ENCODE measurements around the gene SUSD1. TPM values are rescaled to one million over a fixed set of nuclear protein-coding genes. Genes with fewer than 3 reads are reported as not detected.

Gene SUSD1
- total RNA-seq, 1 donor from 2014 or later: 13.0 TPM

DNA sequence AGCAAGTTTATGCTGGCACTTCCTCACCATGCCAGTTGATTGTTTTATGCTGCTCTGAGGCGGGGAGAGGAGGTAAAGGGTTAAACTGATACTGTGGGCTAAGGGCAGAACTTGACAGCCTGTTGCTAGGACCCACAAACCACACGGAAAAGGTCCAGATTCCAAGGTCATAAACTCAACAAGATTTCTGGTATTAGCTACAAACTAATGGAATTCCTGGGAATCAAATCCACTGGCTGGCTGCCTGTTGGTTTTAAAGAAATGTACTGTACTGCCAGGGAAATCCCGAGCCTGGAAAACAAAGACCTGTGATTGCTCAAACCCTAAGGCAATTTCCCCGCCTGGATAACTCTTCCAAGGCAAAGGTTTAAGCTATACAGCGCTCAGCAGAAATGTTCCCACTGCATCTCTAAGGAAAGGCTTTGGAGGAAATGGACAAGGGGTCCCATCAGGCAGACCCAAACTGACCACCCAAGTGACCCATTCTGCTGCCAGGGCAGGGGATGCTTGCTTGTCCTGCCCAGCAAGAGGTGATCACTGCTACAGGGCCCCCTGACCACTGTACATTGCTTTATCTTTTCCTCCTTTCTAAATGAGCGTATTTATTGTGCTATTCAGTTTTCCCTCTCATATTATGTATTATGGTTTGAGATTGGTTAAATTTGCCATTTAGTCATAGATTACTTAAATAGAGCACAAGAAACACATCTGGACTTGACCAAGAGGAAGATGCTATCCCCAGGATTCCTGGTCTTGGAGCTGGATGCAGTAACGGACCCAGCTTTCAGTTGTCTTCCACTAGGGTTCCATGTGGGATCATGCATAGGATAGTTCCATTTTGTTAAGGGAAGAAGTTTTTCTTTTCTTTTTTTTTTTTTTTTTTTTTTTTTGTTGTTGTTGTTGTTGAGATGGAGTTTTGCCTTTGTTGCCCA is 124.3 kb downstream of the SUSD1 start:
- H3K4me3 ChIP-seq: no peak overlapping the region
- intact Hi-C loops (cut with DNase I): loop anchor here (10.0 kb wide), 1 partner anchor 96 kb away; no protein-coding TSS in a partner anchor
- H3K27ac ChIP-seq: no peak overlapping the region

DNA sequence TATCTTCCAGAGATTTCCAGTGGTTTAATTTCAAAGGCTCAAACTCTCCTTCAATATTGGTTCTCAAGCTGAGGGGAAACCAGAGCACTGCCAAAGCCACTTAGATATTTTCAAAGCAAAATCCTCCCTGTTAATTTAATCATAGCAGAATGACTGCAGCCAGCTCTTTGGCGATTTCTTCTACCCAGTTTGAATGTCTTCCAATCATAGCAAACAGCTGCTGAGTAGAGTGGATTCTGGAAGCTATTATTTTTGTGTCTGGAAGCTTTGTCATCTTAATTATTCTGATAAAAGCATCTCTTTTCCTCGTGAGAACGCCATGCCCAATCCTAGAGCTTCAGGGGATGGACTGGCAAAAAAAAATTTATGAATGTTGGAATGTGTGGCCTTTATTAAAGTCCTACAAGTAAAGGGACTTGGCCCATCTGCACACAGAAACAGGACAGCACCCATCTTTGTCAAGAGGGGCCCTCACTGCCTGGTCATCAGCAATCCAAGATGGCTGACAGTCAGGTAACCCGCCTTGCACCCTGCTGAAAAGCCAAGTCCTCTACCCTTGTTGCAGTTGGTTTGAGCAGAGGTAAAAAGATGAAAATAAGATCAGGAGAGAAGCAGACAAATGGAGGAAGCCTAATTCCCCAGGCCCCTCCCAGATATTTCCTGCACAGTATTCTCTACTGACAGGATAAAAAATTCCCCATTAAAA is 125.1 kb downstream of the SUSD1 start:
- H3K9me3 ChIP-seq: no peaks in the 10 kb centered on the region
- H3K4me1 ChIP-seq: peaks cover 0 to 17% of the 10 kb centered on the region in 2 donors
- H3K36me3 ChIP-seq: no peaks in the 10 kb centered on the region
- TF ChIP-seq, protein P1, sequence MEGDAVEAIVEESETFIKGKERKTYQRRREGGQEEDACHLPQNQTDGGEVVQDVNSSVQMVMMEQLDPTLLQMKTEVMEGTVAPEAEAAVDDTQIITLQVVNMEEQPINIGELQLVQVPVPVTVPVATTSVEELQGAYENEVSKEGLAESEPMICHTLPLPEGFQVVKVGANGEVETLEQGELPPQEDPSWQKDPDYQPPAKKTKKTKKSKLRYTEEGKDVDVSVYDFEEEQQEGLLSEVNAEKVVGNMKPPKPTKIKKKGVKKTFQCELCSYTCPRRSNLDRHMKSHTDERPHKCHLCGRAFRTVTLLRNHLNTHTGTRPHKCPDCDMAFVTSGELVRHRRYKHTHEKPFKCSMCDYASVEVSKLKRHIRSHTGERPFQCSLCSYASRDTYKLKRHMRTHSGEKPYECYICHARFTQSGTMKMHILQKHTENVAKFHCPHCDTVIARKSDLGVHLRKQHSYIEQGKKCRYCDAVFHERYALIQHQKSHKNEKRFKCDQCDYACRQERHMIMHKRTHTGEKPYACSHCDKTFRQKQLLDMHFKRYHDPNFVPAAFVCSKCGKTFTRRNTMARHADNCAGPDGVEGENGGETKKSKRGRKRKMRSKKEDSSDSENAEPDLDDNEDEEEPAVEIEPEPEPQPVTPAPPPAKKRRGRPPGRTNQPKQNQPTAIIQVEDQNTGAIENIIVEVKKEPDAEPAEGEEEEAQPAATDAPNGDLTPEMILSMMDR (IDR thresholded peaks at IDR 0.05): no peak
- peak overlapping the region in 1 of 2 donors; percentile 5 for H3K27ac ChIP-seq
- H3K4me3 ChIP-seq: no peak overlapping the region
- no peak for DNase-seq (ENCODE audit: low spot score in 2 of 2)
- intact Hi-C loops (cut with DNase I): loop anchor here (10.0 kb wide), 1 partner anchor 95 kb away; no protein-coding TSS in a partner anchor
- no peaks in the 10 kb centered on the region for H3K27me3 ChIP-seq

More for the DNA sequence above, 124.3 kb downstream of the SUSD1 start:
- H3K36me3 ChIP-seq: no peaks in the 10 kb centered on the region
- DNase-seq (ENCODE audit: low spot score in 2 of 2): peak in 1 of 2 donors; percentile 78
- no peaks in the 10 kb centered on the region for H3K9me3 ChIP-seq
- TF ChIP-seq, protein P1 (IDR thresholded peaks at IDR 0.05): no peak
- no peaks in the 10 kb centered on the region for H3K27me3 ChIP-seq
- H3K4me1 ChIP-seq: peaks cover 0 to 17% of the 10 kb centered on the region in 2 donors

DNA sequence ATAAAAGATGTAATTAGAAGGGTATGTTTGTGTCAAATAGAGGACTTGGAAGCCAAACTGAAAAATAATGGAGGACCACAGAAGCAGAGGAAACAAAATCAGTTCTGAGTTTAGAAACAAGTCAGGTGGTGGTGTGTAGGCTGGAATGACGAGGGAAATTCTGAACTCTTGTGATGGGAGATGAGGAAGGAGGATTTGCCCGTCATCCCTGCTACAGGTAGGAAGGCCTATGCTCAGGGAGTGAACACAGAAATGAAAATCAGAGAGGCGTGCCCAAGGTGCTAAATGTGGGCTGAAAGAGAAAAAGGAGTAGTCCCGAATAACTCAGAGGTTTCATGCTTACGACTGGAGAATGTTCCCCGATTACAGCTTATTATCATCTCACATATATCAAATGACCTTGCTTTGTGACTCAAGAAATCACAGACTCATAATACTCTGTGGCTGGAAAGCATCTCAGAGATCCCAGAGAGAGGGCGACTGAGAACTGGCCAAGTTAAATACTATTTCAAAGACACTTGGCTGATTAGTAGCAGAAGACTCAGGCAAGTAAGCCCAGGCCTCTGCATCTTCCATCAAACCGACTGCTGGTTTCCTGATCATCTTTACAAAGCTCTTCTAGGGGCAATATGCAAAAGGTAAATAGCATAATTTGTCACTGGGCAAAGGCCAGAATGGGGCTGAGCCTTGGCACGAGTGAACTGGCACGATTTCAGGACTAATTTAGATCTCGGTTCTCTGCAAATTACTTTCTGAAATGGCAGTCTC is 126.0 kb downstream of the SUSD1 start:
- H3K9me3 ChIP-seq: no peaks in the 10 kb centered on the region
- no peaks in the 10 kb centered on the region for H3K27me3 ChIP-seq
- H3K4me1 ChIP-seq: peaks cover 0 to 17% of the 10 kb centered on the region in 2 donors
- H3K27ac ChIP-seq: no peak overlapping the region
- no peak overlapping the region for H3K4me3 ChIP-seq
- no peaks in the 10 kb centered on the region for H3K36me3 ChIP-seq
- TF ChIP-seq, protein P1 (IDR thresholded peaks at IDR 0.05): no peak
- intact Hi-C loops (cut with DNase I): no loop called here
- DNase-seq (ENCODE audit: low spot score in 2 of 2): no peak

DNA sequence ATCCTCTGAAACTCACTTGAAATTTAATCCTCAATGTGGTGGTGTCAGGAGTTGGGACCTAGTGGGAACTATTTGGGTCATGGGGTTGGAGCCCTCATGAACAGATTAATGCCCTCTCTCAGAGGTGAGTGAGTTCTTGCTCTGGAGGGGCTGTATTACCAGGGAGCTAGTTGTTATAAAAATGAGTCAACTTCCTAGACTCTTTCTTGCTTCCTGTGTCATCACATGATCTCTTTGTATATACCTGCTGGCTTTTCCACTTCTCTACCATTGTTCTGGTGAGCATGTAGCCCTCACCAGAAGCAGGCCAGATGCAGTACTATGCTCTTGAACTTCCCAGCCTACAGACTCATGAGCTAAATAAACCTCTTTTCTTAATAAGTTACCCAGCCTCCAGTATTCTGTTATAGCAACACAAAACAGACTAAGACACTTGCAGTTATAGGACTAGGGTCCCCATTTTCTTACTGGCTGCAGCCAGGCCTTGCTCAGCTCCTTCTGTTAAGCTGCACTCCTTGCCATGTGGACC is 127.5 kb downstream of the SUSD1 start:
- TF ChIP-seq, protein P1 (IDR thresholded peaks at IDR 0.05): no peak
- no peak for DNase-seq (ENCODE audit: low spot score in 2 of 2)
- no peaks in the 10 kb centered on the region for H3K36me3 ChIP-seq
- no peaks in the 10 kb centered on the region for H3K9me3 ChIP-seq
- H3K27me3 ChIP-seq: no peaks in the 10 kb centered on the region
- peaks cover 0 to 17% of the 10 kb centered on the region in 2 donors for H3K4me1 ChIP-seq
- intact Hi-C loops (cut with DNase I): no loop called here
- no peak overlapping the region for H3K27ac ChIP-seq
- H3K4me3 ChIP-seq: no peak overlapping the region

DNA sequence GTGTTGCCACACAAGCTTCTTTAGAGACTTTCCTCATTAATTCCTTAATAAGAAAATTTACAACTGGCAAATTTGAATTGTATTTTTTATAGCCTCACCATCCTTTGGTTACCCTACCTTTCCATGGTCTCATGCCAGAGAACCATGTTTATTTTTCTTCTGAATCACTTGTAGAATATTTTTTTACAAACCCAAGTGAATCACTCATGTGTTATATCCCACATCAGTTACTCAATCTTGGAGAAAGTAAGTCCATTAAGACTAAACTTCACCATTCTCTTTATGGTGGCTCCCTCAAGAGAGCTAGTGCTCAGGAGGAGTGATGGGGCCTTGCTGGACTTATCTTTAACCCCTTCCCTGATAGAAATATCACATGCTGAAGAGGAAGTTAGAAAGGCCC is 128.9 kb downstream of the SUSD1 start:
- peaks cover 0 to 17% of the 10 kb centered on the region in 2 donors for H3K4me1 ChIP-seq
- TF ChIP-seq, protein P1 (IDR thresholded peaks at IDR 0.05): no peak

More for the DNA sequence above, 128.9 kb downstream of the SUSD1 start:
- Histone ChIP-seq H3K36me3 (no peaks in the 10 kb centered on the region), H3K27ac (no peak overlapping the region), H3K4me3 (no peak overlapping the region), H3K9me3 (no peaks in the 10 kb centered on the region), H3K27me3 (no peaks in the 10 kb centered on the region)
- DNase-seq (ENCODE audit: low spot score in 2 of 2): no peak
- intact Hi-C loops (cut with DNase I): no loop called here

Measured in ascending aorta (tissue), 2 donors.